Type B pancreatic cell (in vitro differentiated cells): ENCODE data around the gene DPH7. TPM values are rescaled to one million over a fixed set of nuclear protein-coding genes. Genes with fewer than 3 reads are reported as not detected.

Experiments used
- DNase-seq: peaks from one replicate; pipeline ENCODE4 v3.0.0; 2021; ENCODE audit warnings: mixed read lengths; ENCODE audit not compliant: unreplicated experiment; ENCODE audit errors: extremely low spot score
- H3K27ac Mint-ChIP-seq: 2 replicates; pipeline ENCODE4 v1.8.0; 2021; ENCODE audit warnings: mild to moderate bottlenecking, mixed read lengths
- H3K27me3 Mint-ChIP-seq: 2 replicates; pipeline ENCODE4 v1.8.0; 2021; ENCODE audit warnings: mixed read lengths
- H3K36me3 Mint-ChIP-seq: 2 replicates; pipeline ENCODE4 v1.8.0; 2021; ENCODE audit warnings: mixed read lengths
- H3K4me1 Mint-ChIP-seq: one replicate; pipeline ENCODE4 v1.8.0; 2021; ENCODE audit warnings: mixed read lengths; ENCODE audit not compliant: unreplicated experiment
- H3K4me3 Mint-ChIP-seq: 2 replicates; pipeline ENCODE4 v1.8.0; 2021; ENCODE audit warnings: mild to moderate bottlenecking, mixed read lengths
- H3K9me3 Mint-ChIP-seq: 2 replicates; pipeline ENCODE4 v1.8.0; 2021; ENCODE audit warnings: mixed read lengths
- total RNA-seq: library from RNA; stranded (reverse); gene quantifications from 2 replicates; pipeline ENCODE4 v1.2.1, GENCODE V29; 2021; ENCODE audit warnings: low replicate concordance
- TF ChIP-seq, protein P1 (sequence below): fragments of 200-600 bp; sonication (generic); conservative IDR thresholded peaks from 2 replicates; pipeline ENCODE4 v1.5.0; 2021; ENCODE audit warnings: antibody characterized with exemption, mild to moderate bottlenecking

The DPH7 gene
- total RNA-seq, 1 donor from 2014 or later = 45.8 TPM

- H3K27me3 Mint-ChIP-seq = peaks cover 24% of the 10 kb centered on the region
- TF ChIP-seq, protein P1, sequence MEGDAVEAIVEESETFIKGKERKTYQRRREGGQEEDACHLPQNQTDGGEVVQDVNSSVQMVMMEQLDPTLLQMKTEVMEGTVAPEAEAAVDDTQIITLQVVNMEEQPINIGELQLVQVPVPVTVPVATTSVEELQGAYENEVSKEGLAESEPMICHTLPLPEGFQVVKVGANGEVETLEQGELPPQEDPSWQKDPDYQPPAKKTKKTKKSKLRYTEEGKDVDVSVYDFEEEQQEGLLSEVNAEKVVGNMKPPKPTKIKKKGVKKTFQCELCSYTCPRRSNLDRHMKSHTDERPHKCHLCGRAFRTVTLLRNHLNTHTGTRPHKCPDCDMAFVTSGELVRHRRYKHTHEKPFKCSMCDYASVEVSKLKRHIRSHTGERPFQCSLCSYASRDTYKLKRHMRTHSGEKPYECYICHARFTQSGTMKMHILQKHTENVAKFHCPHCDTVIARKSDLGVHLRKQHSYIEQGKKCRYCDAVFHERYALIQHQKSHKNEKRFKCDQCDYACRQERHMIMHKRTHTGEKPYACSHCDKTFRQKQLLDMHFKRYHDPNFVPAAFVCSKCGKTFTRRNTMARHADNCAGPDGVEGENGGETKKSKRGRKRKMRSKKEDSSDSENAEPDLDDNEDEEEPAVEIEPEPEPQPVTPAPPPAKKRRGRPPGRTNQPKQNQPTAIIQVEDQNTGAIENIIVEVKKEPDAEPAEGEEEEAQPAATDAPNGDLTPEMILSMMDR = no peak
- no peak for DNase-seq
- H3K4me1 Mint-ChIP-seq = peaks cover 11% of the 10 kb centered on the region
- peak overlapping the region; percentile 89 for H3K4me3 Mint-ChIP-seq
- no peaks in the 10 kb centered on the region for H3K9me3 Mint-ChIP-seq
- H3K36me3 Mint-ChIP-seq = no peaks in the 10 kb centered on the region
- H3K27ac Mint-ChIP-seq = peak overlapping the region; percentile 92
These were observed 28.6 kb upstream of the DPH7 start for GRCh38 chr9:137607141-137607857.

DNA sequence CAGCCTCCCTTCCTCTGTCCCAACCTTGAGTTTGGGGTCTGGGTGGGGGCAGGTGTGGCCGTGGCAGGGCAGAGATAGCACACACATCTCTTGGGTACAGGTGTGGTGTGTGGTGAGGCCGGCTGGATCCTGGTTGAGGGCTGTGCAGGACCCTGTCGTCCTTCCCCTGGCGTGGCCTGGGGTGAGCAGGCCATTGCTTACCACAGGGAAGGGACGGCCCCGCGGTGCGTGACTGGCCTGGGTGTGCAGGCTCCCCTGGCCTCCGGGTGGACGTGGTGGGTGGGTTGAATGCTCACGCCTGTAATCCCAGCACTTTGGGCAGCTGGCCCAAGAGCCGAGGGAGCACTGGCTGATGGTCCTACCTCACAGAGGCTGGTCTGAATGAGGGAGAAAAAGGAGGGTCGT, 28.0 kb upstream of the DPH7 start:
- TF ChIP-seq, protein P1 = no peak
- H3K27ac Mint-ChIP-seq = peak overlapping the region; percentile 92
- no peak for DNase-seq
- H3K36me3 Mint-ChIP-seq = no peaks in the 10 kb centered on the region
- H3K4me1 Mint-ChIP-seq = peaks cover 11% of the 10 kb centered on the region
- peak overlapping the region; percentile 89 for H3K4me3 Mint-ChIP-seq
- H3K27me3 Mint-ChIP-seq = peaks cover 24% of the 10 kb centered on the region
- H3K9me3 Mint-ChIP-seq = no peaks in the 10 kb centered on the region

GRCh38 chr9:137606005-137606621, 27.4 kb upstream of the DPH7 start:
- no peaks in the 10 kb centered on the region for H3K9me3 Mint-ChIP-seq
- H3K27ac Mint-ChIP-seq = peak overlapping the region; percentile 92
- no peaks in the 10 kb centered on the region for H3K36me3 Mint-ChIP-seq
- H3K4me3 Mint-ChIP-seq = peak overlapping the region; percentile 89
- TF ChIP-seq, protein P1 = no peak
- peaks cover 24% of the 10 kb centered on the region for H3K27me3 Mint-ChIP-seq
- peaks cover 5% of the 10 kb centered on the region for H3K4me1 Mint-ChIP-seq
- peak; percentile 74 for DNase-seq

DNA sequence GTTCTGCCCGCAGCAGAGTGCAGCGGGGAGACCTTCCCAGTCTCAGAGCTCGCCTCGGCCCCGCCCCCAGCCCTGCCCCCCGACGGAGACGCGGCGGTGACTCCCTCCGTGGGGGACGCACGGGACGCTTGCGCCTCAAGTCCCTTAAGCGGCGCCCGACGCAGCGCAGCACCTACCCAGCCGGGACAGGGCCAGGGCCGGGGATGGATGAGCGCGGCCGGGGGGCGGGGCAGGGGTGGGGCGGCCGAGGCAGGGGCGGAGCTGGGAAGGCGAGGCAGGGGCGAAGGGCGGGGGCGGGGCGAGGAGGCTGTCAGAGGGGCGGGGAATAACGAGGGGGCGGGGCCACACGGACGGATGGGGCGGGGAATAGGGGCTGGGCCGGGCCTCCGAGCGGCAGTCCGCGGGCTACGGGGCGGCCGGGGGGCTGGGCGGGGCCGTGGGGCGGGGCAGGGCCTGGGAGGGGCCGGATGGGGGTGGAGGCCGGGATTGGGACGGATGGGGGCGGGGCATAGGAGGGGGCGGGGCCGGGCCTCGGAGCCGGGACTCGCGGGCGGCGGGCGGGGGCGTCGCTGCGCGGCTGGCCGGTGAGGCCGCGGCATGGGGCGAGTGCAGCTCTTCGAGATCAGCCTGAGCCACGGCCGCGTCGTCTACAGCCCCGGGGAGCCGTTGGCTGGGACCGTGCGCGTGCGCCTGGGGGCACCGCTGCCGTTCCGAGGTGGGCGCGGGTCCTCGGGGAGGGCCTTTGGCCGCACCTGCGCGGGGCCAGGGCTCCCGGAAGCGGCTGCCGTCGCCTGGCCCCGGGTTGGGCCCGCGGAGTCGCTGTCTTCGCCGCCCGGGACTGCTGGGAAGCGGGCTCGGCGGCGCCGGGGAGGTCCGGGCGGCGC, 26.6 kb upstream of the DPH7 start, which contains the start of gene ARRDC1:
Gene ARRDC1, plus strand, starts transcription at position 566 of the 884 bp plus-strand sequence. Its CDS starts 32 bp downstream, at position 598.
- peak; percentile 93 for DNase-seq
- peak within 1 kb of the TSS; percentile 92 for H3K27ac Mint-ChIP-seq
- H3K9me3 Mint-ChIP-seq = no peaks in the 10 kb centered on the region
- peak within 1 kb of the TSS; percentile 89 for H3K4me3 Mint-ChIP-seq
- H3K27me3 Mint-ChIP-seq = peaks cover 24% of the 10 kb centered on the region
- no peaks in the 10 kb centered on the region for H3K36me3 Mint-ChIP-seq
- TF ChIP-seq, protein P1 = no peak
- H3K4me1 Mint-ChIP-seq = peaks cover 4% of the 10 kb centered on the region

- H3K27me3 Mint-ChIP-seq = peaks cover 24% of the 10 kb centered on the region
- no peak for DNase-seq
- no peaks in the 10 kb centered on the region for H3K9me3 Mint-ChIP-seq
- H3K36me3 Mint-ChIP-seq = no peaks in the 10 kb centered on the region
- peaks cover 4% of the 10 kb centered on the region for H3K4me1 Mint-ChIP-seq
- TF ChIP-seq, protein P1 = no peak
- H3K4me3 Mint-ChIP-seq = peak overlapping the region; percentile 70
- no peak overlapping the region for H3K27ac Mint-ChIP-seq
These were observed 25.8 kb upstream of the DPH7 start for GRCh38 chr9:137604345-137605086.
